Measurements from ENCODE around the gene OCIAD2.

OCIAD2 gene

GRCh38 chr4:48844843-48845242 is 61.7 kb downstream of the OCIAD2 start:
- no peak for TF ChIP-seq CTCF (IDR thresholded peaks at IDR 0.05; ENCODE audit: unreplicated experiment in 3 of 3)
- Mint-ChIP-seq H3K4me1 (no peaks in the 10 kb centered on the region), H3K9me3 (no peaks in the 10 kb centered on the region), H3K4me3 (no peak overlapping the region), H3K27ac (no peak overlapping the region), H3K36me3 (ENCODE audit: low read depth) (peaks cover 64% of the 10 kb centered on the region), H3K27me3 (ENCODE audit: low read depth) (no peaks in the 10 kb centered on the region)

- Mint-ChIP-seq H3K9me3 (no peaks in the 10 kb centered on the region), H3K4me1 (peaks cover 3% of the 10 kb centered on the region), H3K27me3 (ENCODE audit: low read depth) (no peaks in the 10 kb centered on the region), H3K36me3 (ENCODE audit: low read depth) (peaks cover 62% of the 10 kb centered on the region), H3K4me3 (no peak overlapping the region), H3K27ac (no peak overlapping the region)
- TF ChIP-seq CTCF (IDR thresholded peaks at IDR 0.05; ENCODE audit: unreplicated experiment in 3 of 3), result no peak
Observed at GRCh38 chr4:48841045-48841827, 65.3 kb downstream of the OCIAD2 start.

- Mint-ChIP-seq H3K27ac (no peak overlapping the region), H3K4me1 (peaks cover 15% of the 10 kb centered on the region), H3K9me3 (no peaks in the 10 kb centered on the region), H3K27me3 (ENCODE audit: low read depth) (no peaks in the 10 kb centered on the region), H3K4me3 (no peak overlapping the region), H3K36me3 (ENCODE audit: low read depth) (peaks cover 49% of the 10 kb centered on the region)
- no peak for TF ChIP-seq CTCF (IDR thresholded peaks at IDR 0.05; ENCODE audit: unreplicated experiment in 3 of 3)
Observed at GRCh38 chr4:48836658-48837057, 69.9 kb downstream of the OCIAD2 start.
